Measurements from ENCODE around the gene RNGTT.

DNA sequence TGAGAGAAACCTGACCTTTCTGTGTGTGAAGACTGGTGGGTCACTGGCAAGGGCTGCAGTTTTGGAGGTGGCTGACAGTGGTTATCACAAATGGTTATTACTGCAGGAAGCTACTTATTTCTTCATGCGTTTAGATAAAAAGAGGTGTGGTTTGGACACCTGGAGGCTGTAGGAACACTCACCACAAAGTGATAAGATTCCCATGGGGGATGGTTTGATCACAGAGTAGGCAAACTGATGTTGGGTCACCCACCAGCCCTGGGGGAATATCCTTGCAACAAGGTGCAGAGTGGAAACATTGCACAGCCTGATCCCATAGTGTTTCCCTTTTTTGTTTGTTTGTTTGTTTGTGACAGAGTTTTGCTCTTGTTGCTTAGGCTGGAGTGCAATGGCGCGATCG lies 33.9 kb upstream of the RNGTT start:
- TF ChIP-seq POLR2AphosphoS5 (IDR thresholded peaks at IDR 0.05), result no peak
- TF ChIP-seq, protein P1, sequence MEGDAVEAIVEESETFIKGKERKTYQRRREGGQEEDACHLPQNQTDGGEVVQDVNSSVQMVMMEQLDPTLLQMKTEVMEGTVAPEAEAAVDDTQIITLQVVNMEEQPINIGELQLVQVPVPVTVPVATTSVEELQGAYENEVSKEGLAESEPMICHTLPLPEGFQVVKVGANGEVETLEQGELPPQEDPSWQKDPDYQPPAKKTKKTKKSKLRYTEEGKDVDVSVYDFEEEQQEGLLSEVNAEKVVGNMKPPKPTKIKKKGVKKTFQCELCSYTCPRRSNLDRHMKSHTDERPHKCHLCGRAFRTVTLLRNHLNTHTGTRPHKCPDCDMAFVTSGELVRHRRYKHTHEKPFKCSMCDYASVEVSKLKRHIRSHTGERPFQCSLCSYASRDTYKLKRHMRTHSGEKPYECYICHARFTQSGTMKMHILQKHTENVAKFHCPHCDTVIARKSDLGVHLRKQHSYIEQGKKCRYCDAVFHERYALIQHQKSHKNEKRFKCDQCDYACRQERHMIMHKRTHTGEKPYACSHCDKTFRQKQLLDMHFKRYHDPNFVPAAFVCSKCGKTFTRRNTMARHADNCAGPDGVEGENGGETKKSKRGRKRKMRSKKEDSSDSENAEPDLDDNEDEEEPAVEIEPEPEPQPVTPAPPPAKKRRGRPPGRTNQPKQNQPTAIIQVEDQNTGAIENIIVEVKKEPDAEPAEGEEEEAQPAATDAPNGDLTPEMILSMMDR (IDR thresholded peaks at IDR 0.05), result no peak
